ENCODE data around the gene FAT4.

GRCh38 chr4:125323654-125324053 is 8.9 kb downstream of the FAT4 start:
- TF ChIP-seq POLR2A (IDR thresholded peaks at IDR 0.05; ENCODE audit: control extremely low read depth in 1 of 2, low read depth in 2 of 2, low read length in 2 of 2) (no peak), RFX5 (IDR thresholded peaks at IDR 0.05; ENCODE audit: borderline replicate concordance, low read depth, low read length) (no peak), FOSL1 (IDR thresholded peaks at IDR 0.05; ENCODE audit: insufficient read depth, low read depth, low read length) (no peak), RAD21 (IDR thresholded peaks at IDR 0.05 in 1 of 2, conservative IDR thresholded peaks at IDR 0.05 in 1 of 2; ENCODE audit: low read depth in 2 of 2, low read length in 2 of 2) (no peak), SP1 (IDR thresholded peaks at IDR 0.05; ENCODE audit: low read depth, low read length) (no peak), POLR2AphosphoS5 (IDR thresholded peaks at IDR 0.05; ENCODE audit: low read depth, low read length) (no peak), ZNF274 (IDR thresholded peaks at IDR 0.05; ENCODE audit: borderline replicate concordance, extremely low read depth, low read length) (no peak), RBBP5 (IDR thresholded peaks at IDR 0.05; ENCODE audit: borderline replicate concordance, low read depth, low read length) (no peak), ATF3 (IDR thresholded peaks at IDR 0.05; ENCODE audit: insufficient read depth, low read depth, low read length) (no peak)
- TF ChIP-seq, protein P1, sequence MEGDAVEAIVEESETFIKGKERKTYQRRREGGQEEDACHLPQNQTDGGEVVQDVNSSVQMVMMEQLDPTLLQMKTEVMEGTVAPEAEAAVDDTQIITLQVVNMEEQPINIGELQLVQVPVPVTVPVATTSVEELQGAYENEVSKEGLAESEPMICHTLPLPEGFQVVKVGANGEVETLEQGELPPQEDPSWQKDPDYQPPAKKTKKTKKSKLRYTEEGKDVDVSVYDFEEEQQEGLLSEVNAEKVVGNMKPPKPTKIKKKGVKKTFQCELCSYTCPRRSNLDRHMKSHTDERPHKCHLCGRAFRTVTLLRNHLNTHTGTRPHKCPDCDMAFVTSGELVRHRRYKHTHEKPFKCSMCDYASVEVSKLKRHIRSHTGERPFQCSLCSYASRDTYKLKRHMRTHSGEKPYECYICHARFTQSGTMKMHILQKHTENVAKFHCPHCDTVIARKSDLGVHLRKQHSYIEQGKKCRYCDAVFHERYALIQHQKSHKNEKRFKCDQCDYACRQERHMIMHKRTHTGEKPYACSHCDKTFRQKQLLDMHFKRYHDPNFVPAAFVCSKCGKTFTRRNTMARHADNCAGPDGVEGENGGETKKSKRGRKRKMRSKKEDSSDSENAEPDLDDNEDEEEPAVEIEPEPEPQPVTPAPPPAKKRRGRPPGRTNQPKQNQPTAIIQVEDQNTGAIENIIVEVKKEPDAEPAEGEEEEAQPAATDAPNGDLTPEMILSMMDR (IDR thresholded peaks at IDR 0.05; ENCODE audit: control extremely low read depth in 1 of 3, insufficient read depth in 1 of 3, low read depth in 1 of 3, low read length in 3 of 3): no peak
- TF ChIP-seq, protein P2, sequence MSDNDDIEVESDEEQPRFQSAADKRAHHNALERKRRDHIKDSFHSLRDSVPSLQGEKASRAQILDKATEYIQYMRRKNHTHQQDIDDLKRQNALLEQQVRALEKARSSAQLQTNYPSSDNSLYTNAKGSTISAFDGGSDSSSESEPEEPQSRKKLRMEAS (IDR thresholded peaks at IDR 0.05): no peak
